HepG2 (cell line): ENCODE data around the gene VCL.
"Not testable (repeated sequence)": the region's sequence is repeated elsewhere in the genome, so short reads cannot be mapped to it uniquely, and the experiment has no call there.

ENCODE experiments used
- ATF3 ChIP-seq: sonication (generic); formaldehyde crosslinking; IDR thresholded peaks from 2 replicates; pipeline ENCODE4 v1.4.0; 2020; ENCODE audit warnings: missing genetic modification reagents
- CTCF ChIP-seq: sonication (generic); formaldehyde crosslinking; IDR thresholded peaks from 2 replicates; pipeline ENCODE4 v1.5.0; 2020; ENCODE audit warnings: mild to moderate bottlenecking, missing genetic modification reagents, moderate library complexity
- KDM5B ChIP-seq: sonication (generic); formaldehyde crosslinking; IDR thresholded peaks from 2 replicates; pipeline ENCODE4 v1.4.0; 2020; ENCODE audit warnings: missing genetic modification reagents, mild to moderate bottlenecking, borderline replicate concordance
- MEIS1 ChIP-seq: sonication (generic); formaldehyde crosslinking; IDR thresholded peaks from 2 replicates; pipeline ENCODE4 v1.9.0; 2021; ENCODE audit warnings: mild to moderate bottlenecking, missing genetic modification reagents, moderate library complexity, borderline replicate concordance
- POLR2AphosphoS5 ChIP-seq: IDR thresholded peaks from 2 replicates; pipeline ENCODE4 v1.6.1; 2012; ENCODE audit warnings: low read depth, low read length

- not testable (repeated sequence) for TF ChIP-seq POLR2AphosphoS5; MEIS1 (CRISPR knock-in tag); ATF3 (CRISPR knock-in tag); CTCF (CRISPR knock-in tag); KDM5B (CRISPR knock-in tag)
Measured at GRCh38 chr10:74032208-74032607, 34.3 kb downstream of the VCL start.
